H1 (cell line): Measurements from ENCODE around the gene CWC25.
A peak's percentile ranks its signal among the peaks of the same experiment; 100 is the strongest.

Experiments used
- EGR1 ChIP-seq: IDR thresholded peaks from 2 replicates; pipeline ENCODE4 v1.6.1; 2011; ENCODE audit warnings: low read depth, low read length, borderline replicate concordance
- EP300 ChIP-seq, 2 experiments: IDR thresholded peaks; 1 replicate in 1 of 2; 2 replicates in 1 of 2; pipeline ENCODE4 v1.6.1; 2011 to 2012; ENCODE audit warnings: low read depth in 2 of 2, low read length in 2 of 2, mild to moderate bottlenecking in 2 of 2, borderline replicate concordance in 1 of 2, inconsistent platforms in 1 of 2, moderate library complexity in 1 of 2
- GTF2F1 ChIP-seq: IDR thresholded peaks from 2 replicates; pipeline ENCODE4 v1.6.1; 2012; ENCODE audit warnings: low read depth, low read length, improper control_type of control experiment, borderline replicate concordance
- HDAC2 ChIP-seq, 2 experiments: fragments of 300-600 bp in 1 of 2; sonication (generic) in 1 of 2; IDR thresholded peaks; 2 replicates each; pipeline ENCODE4 v1.6.1; 2011 to 2012; ENCODE audit warnings: low read depth in 2 of 2, low read length in 2 of 2, mild to moderate bottlenecking in 2 of 2, moderate library complexity in 2 of 2, borderline replicate concordance in 1 of 2, inconsistent platforms in 1 of 2
- JUN ChIP-seq: IDR thresholded peaks from 2 replicates; pipeline ENCODE4 v1.6.1; 2011; ENCODE audit warnings: low read depth, mild to moderate bottlenecking, improper control_type of control experiment, low read length
- POLR2AphosphoS5 ChIP-seq: IDR thresholded peaks from 2 replicates; pipeline ENCODE4 v1.6.1; 2011; ENCODE audit warnings: low read depth, low read length
- SIN3A ChIP-seq, 2 experiments: IDR thresholded peaks in 1 of 2; conservative IDR thresholded peaks in 1 of 2; 2 replicates each; pipeline ENCODE4 v1.6.1; 2011 to 2012; ENCODE audit warnings: low read length in 2 of 2, improper control_type of control experiment in 1 of 2, low read depth in 1 of 2, mild to moderate bottlenecking in 1 of 2
- SP1 ChIP-seq: IDR thresholded peaks from 2 replicates; pipeline ENCODE4 v1.6.1; 2011; ENCODE audit warnings: low read depth, low read length
- SP2 ChIP-seq: IDR thresholded peaks from 2 replicates; pipeline ENCODE4 v1.6.1; 2012; ENCODE audit warnings: mild to moderate bottlenecking, low read length, inconsistent platforms
- TF ChIP-seq, protein P1 (sequence below): IDR thresholded peaks from 2 replicates; pipeline ENCODE4 v1.6.1; 2011; ENCODE audit warnings: low read length, improper control_type of control experiment
- TF ChIP-seq, protein P2 (sequence below), 3 experiments: IDR thresholded peaks; 1 replicate in 2 of 3; 2 replicates in 1 of 3; pipeline versions ENCODE4 v1.5.1 to v1.6.1; 2011; ENCODE audit warnings: low read length in 3 of 3, mild to moderate bottlenecking in 3 of 3, inconsistent platforms in 2 of 3, low read depth in 1 of 3, moderate library complexity in 1 of 3; ENCODE audit not compliant: insufficient read depth in 1 of 3; ENCODE audit errors: control extremely low read depth in 1 of 3

DNA sequence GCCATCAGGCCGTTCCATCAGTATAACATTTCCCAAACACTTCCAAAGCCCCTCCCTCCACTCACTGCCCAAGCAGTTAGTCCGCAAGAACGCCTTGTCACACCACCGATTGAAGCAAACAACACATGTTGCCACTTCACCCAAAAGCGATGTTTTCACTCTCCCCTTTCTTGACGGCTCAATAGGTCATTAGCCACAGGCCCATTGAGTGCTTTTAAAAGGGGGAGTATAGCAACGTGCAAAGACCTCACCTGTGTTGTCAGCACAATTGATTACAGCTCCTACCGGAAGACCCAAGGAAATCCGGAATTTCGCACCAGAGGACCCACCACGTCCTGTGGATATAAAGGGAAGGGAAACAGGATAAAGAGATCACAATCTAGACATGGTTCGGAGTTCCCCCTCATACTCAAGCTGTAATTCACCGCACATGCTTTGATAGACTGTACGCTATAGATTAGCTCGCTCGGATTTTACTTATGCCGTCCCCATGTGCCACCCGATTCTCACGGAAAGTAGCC is 27.7 kb upstream of the CWC25 start:
- TF ChIP-seq POLR2AphosphoS5, result peak; percentile 63; the same call in 1 of the 2 replicates
- TF ChIP-seq HDAC2 (IDR thresholded peaks at IDR 0.05; ENCODE audit: borderline replicate concordance in 1 of 2, low read depth in 2 of 2, low read length in 2 of 2), result no peak
- no peak for TF ChIP-seq EGR1
- no peak for TF ChIP-seq SP2
- no peak for TF ChIP-seq GTF2F1
- TF ChIP-seq JUN, result no peak
- TF ChIP-seq, protein P1, sequence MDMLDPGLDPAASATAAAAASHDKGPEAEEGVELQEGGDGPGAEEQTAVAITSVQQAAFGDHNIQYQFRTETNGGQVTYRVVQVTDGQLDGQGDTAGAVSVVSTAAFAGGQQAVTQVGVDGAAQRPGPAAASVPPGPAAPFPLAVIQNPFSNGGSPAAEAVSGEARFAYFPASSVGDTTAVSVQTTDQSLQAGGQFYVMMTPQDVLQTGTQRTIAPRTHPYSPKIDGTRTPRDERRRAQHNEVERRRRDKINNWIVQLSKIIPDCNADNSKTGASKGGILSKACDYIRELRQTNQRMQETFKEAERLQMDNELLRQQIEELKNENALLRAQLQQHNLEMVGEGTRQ, result no peak
- TF ChIP-seq, protein P2, sequence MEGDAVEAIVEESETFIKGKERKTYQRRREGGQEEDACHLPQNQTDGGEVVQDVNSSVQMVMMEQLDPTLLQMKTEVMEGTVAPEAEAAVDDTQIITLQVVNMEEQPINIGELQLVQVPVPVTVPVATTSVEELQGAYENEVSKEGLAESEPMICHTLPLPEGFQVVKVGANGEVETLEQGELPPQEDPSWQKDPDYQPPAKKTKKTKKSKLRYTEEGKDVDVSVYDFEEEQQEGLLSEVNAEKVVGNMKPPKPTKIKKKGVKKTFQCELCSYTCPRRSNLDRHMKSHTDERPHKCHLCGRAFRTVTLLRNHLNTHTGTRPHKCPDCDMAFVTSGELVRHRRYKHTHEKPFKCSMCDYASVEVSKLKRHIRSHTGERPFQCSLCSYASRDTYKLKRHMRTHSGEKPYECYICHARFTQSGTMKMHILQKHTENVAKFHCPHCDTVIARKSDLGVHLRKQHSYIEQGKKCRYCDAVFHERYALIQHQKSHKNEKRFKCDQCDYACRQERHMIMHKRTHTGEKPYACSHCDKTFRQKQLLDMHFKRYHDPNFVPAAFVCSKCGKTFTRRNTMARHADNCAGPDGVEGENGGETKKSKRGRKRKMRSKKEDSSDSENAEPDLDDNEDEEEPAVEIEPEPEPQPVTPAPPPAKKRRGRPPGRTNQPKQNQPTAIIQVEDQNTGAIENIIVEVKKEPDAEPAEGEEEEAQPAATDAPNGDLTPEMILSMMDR (IDR thresholded peaks at IDR 0.05; ENCODE audit: control extremely low read depth in 1 of 3, insufficient read depth in 1 of 3, low read depth in 1 of 3, low read length in 3 of 3), result no peak
- peak in 1 of 2 experiments; percentile 62; a peak in 2 of 4 replicates for TF ChIP-seq SIN3A (conservative IDR thresholded peaks at IDR 0.05 in 1 of 2, IDR thresholded peaks at IDR 0.05 in 1 of 2; ENCODE audit: low read depth in 1 of 2, low read length in 2 of 2)
- TF ChIP-seq EP300 (IDR thresholded peaks at IDR 0.05; ENCODE audit: borderline replicate concordance in 1 of 2, low read depth in 2 of 2, low read length in 2 of 2), result no peak
- TF ChIP-seq SP1, result peak; percentile 25; the same call in 1 of the 2 replicates
